HEK293T (cell line): Measurements from ENCODE around the gene EIF2A.
"Not testable (repeated sequence)": the region's sequence is repeated elsewhere in the genome, so short reads cannot be mapped to it uniquely, and the experiment has no call there.

Experiments used
- FOXM1 ChIP-seq: fragments of 450-650 bp; IDR thresholded peaks from 2 replicates; pipeline ENCODE4 v1.6.1; 2017; ENCODE audit warnings: mild to moderate bottlenecking, borderline replicate concordance
- HDGF ChIP-seq: fragments of 450-650 bp; IDR thresholded peaks from 2 replicates; pipeline ENCODE4 v1.6.1; 2017; ENCODE audit warnings: antibody characterized with exemption, borderline replicate concordance
- LEF1 ChIP-seq: fragments of 450-650 bp; IDR thresholded peaks from 2 replicates; pipeline ENCODE4 v1.6.1; 2017; ENCODE audit warnings: mild to moderate bottlenecking, borderline replicate concordance
- NFRKB ChIP-seq: fragments of 450-650 bp; IDR thresholded peaks from 2 replicates; pipeline ENCODE4 v1.6.1; 2016; ENCODE audit warnings: mild to moderate bottlenecking, moderate library complexity
- SP1 ChIP-seq: fragments of 450-650 bp; IDR thresholded peaks from 2 replicates; pipeline ENCODE4 v1.6.1; 2017
- SUZ12 ChIP-seq: fragments of 450-650 bp; IDR thresholded peaks from 2 replicates; pipeline ENCODE4 v1.6.1; 2016; ENCODE audit warnings: mild to moderate bottlenecking
- TARDBP ChIP-seq: fragments of 450-650 bp; IDR thresholded peaks from 2 replicates; pipeline ENCODE4 v1.6.1; 2016

- TF ChIP-seq HDGF, NFRKB, LEF1, SUZ12, TARDBP, FOXM1, SP1: not testable (repeated sequence)
These were observed 54.3 kb downstream of the EIF2A start for GRCh38 chr3:150600647-150601530.
